Esophagus mucosa (tissue), 1 donor: ENCODE measurements around the gene CC2D1A. TPM values are rescaled to one million over a fixed set of nuclear protein-coding genes. Genes with fewer than 3 reads are reported as not detected.

Experiments
- total RNA-seq: library from RNA; stranded (reverse); gene quantifications from one replicate; pipeline ENCODE4 v1.2.4, GENCODE V29; 2023
- donor health status: DM: yes; HTN: yes; CAD: no.

The CC2D1A gene
- total RNA-seq, 1 donor from 2014 or later, result 29.7 TPM

Other genes starting within 250 kb of the CC2D1A start
- gene MRI1, start 141.7 kb upstream of the CC2D1A start, total RNA-seq, result 22.4 TPM
- 60.2 TPM for gene C19orf53, start 131.7 kb upstream of the CC2D1A start, total RNA-seq
- gene ZSWIM4, start 110.8 kb upstream of the CC2D1A start, total RNA-seq, result 10.9 TPM
- not detected for gene NANOS3, start 29.1 kb upstream of the CC2D1A start, total RNA-seq
- 5.7 TPM for gene BRME1, start 84 bp upstream of the CC2D1A start, total RNA-seq
- gene PODNL1, start 32.2 kb downstream of the CC2D1A start, total RNA-seq, result 8.5 TPM
- 18.2 TPM for gene DCAF15, start 46.3 kb downstream of the CC2D1A start, total RNA-seq
- 8.3 TPM for gene RFX1, start 100.1 kb downstream of the CC2D1A start, total RNA-seq
- gene RLN3, start 121.9 kb downstream of the CC2D1A start, total RNA-seq, result not detected
- gene IL27RA, start 125.6 kb downstream of the CC2D1A start, total RNA-seq, result 1.2 TPM
- 0.08 TPM for gene PALM3, start 155.9 kb downstream of the CC2D1A start, total RNA-seq
- 3.4 TPM for gene MISP3, start 166.6 kb downstream of the CC2D1A start, total RNA-seq
- gene C19orf67, start 179.6 kb downstream of the CC2D1A start, total RNA-seq, result 0.12 TPM
- 24.8 TPM for gene SAMD1, start 184.6 kb downstream of the CC2D1A start, total RNA-seq
- gene PRKACA, start 211.6 kb downstream of the CC2D1A start, total RNA-seq, result 45.2 TPM
- gene ASF1B, start 230.4 kb downstream of the CC2D1A start, total RNA-seq, result 13.9 TPM